Esophagus muscularis mucosa (tissue), 4 donors: ENCODE data around the gene COX17. TPM values are rescaled to one million over a fixed set of nuclear protein-coding genes. Genes with fewer than 3 reads are reported as not detected.

Experiments
- DNase-seq: peaks from one replicate; pipeline ENCODE4 v3.0.0-alpha.2; 2017; ENCODE audit errors: extremely low spot score
- H3K27ac ChIP-seq, 4 donors: fragments of 200-600 bp; sonication (generic); replicated peaks in 1 of 4; 1 replicate in 3 of 4; 2 replicates in 1 of 4; pipeline ENCODE4 v1.5.1; 2016 to 2019; ENCODE audit warnings: mild to moderate bottlenecking in 1 of 4
- H3K27me3 ChIP-seq, 4 donors: fragments of 200-600 bp; sonication (generic); one replicate each; pipeline versions ENCODE4 v1.5.1 to v1.6.0; 2016 to 2019
- H3K36me3 ChIP-seq, 4 donors: fragments of 200-600 bp; sonication (generic); one replicate each; pipeline ENCODE4 v1.5.1; 2016 to 2019
- H3K4me1 ChIP-seq, 4 donors: fragments of 200-600 bp; sonication (generic); one replicate each; pipeline ENCODE4 v1.5.1; 2016 to 2019
- H3K4me3 ChIP-seq, 4 donors: fragments of 200-600 bp; sonication (generic); 1 replicate in 2 of 4; 2 replicates in 2 of 4; pipeline ENCODE4 v1.5.1; 2016 to 2019; ENCODE audit warnings: mild to moderate bottlenecking in 4 of 4, moderate library complexity in 1 of 4
- H3K9me3 ChIP-seq, 4 donors: fragments of 200-600 bp; sonication (generic); 1 replicate in 3 of 4; 2 replicates in 1 of 4; pipeline ENCODE4 v1.5.1; 2016 to 2019
- EP300 ChIP-seq: sonication (generic); formaldehyde crosslinking; IDR thresholded peaks from one replicate; pipeline ENCODE4 v1.6.1; 2017; ENCODE audit warnings: antibody characterized with exemption
- POLR2A ChIP-seq: fragments of 450-650 bp; IDR thresholded peaks from one replicate; pipeline ENCODE4 v1.6.1; 2017; ENCODE audit warnings: antibody characterized with exemption, moderate library complexity, mild to moderate bottlenecking, low read depth
- POLR2AphosphoS5 ChIP-seq, 2 donors: sonication (generic); formaldehyde crosslinking; IDR thresholded peaks; one replicate each; pipeline ENCODE4 v1.6.1; 2017; ENCODE audit warnings: antibody characterized with exemption in 2 of 2
- WGBS: methylation state at CpG from one replicate; pipeline ENCODE4 v1.1.5; 2018; 5-methylcytosine and 5-hydroxymethylcytosine counted together
- intact Hi-C: fragments of 100-400 bp; cut with DNase I; formaldehyde crosslinking; loops from one replicate; pipeline ENCODE4 v1.15.1; 2023
- total RNA-seq, 4 donors: library from RNA; depleted of rRNA; stranded (reverse); fragments of >200 nt; gene quantifications; one replicate each; pipeline versions ENCODE4 v1.1.0 to v1.2.1, GENCODE V29; 2016
- TF ChIP-seq, protein P1 (sequence below), 3 experiments: fragments of 200-600 bp in 2 of 3; fragments of 450-650 bp in 1 of 3; sonication (generic) in 2 of 3; IDR thresholded peaks; one replicate each; pipeline ENCODE4 v1.5.1; 2017 to 2019; ENCODE audit warnings: antibody characterized with exemption in 3 of 3, mild to moderate bottlenecking in 2 of 3, moderate library complexity in 1 of 3

Gene COX17
- total RNA-seq, 4 donors from 2014 or later: 36.3 to 76.4 (median 61.6) TPM

DNA sequence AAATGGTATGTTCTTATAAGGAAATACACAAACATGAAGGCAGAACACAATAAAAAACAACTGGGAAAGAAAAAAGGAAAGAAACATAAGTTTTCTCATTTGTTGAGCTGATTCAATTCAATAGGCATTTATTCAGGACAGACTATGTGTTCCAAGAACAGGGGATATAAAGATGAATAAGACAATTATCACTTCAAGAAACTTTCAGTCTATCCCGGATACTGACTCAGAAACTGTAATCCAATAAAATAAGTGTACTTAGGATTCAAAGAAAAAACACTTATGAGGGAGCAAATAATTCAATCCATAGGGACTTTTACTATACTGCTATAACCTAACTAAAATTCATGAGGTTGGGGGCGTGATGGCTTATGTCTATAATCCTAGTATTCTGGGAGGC lies 13.3 kb downstream of the COX17 start:
- no peak for DNase-seq
- Histone ChIP-seq H3K9me3 (no peaks in the 10 kb centered on the region), H3K27me3 (no peaks in the 10 kb centered on the region), H3K4me1 (peaks cover 32 to 64% (median 54%) of the 10 kb centered on the region in 4 donors), H3K4me3 (no peak overlapping the region), H3K27ac (peak overlapping the region in 3 of 4 donors; percentile 23 to 78 (median 77)), H3K36me3 (peaks cover 0 to 20% (median 8%) of the 10 kb centered on the region in 4 donors)
- no peak for TF ChIP-seq POLR2AphosphoS5 (IDR thresholded peaks at IDR 0.05)
- 68% methylated on average over 2 of the region's 2 CpGs for WGBS
- intact Hi-C loops: no loop called here

DNA sequence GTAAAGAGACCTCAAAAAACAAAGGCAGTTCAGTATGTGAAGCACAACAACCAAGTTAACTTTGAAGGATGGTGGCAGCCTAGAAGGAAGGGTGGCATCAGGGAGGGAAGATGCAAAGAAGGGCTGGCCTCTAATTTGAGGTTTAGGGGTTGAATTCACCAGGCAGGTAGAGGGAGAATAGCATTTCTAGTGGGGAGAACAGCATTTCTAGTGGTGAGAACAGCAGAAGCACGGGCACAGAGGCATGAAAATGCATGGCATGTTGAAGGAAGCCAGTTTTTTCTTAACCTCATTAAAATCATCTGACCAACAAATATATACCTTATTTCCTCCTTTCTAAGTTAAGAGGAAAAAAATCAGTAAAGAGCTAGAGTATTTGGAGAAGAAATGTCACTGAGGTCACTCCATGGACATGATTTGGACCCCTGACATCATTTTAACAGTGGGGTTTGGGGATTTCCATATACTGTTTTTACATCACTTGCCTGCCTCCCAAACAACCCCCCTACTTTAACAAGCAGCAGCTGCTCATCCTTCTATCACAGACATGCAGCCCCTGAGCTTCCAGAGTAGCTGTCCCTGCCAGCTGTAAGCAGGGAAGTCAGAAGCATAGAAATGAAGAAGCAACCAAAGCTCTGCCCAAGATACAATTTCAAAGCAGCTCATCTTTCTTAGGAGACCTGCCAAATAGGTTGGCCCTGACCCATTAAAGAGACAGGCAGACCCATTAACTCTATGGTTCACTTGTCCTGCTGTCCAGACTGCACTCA lies 14.4 kb downstream of the COX17 start:
- Histone ChIP-seq H3K36me3 (peaks cover 0 to 20% (median 2%) of the 10 kb centered on the region in 4 donors), H3K9me3 (no peaks in the 10 kb centered on the region), H3K4me1 (peaks cover 32 to 67% (median 59%) of the 10 kb centered on the region in 4 donors), H3K27me3 (no peaks in the 10 kb centered on the region), H3K27ac (peak overlapping the region; percentile 48 to 82 (median 78)), H3K4me3 (peak overlapping the region in 1 of 4 donors; percentile 2)
- intact Hi-C loops: no loop called here
- 36% methylated on average over 1 of the region's 1 CpG for WGBS
- no peak for DNase-seq
- TF ChIP-seq, protein P1, sequence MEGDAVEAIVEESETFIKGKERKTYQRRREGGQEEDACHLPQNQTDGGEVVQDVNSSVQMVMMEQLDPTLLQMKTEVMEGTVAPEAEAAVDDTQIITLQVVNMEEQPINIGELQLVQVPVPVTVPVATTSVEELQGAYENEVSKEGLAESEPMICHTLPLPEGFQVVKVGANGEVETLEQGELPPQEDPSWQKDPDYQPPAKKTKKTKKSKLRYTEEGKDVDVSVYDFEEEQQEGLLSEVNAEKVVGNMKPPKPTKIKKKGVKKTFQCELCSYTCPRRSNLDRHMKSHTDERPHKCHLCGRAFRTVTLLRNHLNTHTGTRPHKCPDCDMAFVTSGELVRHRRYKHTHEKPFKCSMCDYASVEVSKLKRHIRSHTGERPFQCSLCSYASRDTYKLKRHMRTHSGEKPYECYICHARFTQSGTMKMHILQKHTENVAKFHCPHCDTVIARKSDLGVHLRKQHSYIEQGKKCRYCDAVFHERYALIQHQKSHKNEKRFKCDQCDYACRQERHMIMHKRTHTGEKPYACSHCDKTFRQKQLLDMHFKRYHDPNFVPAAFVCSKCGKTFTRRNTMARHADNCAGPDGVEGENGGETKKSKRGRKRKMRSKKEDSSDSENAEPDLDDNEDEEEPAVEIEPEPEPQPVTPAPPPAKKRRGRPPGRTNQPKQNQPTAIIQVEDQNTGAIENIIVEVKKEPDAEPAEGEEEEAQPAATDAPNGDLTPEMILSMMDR (IDR thresholded peaks at IDR 0.05): peak; percentile 7 to 41 (median 24)
- TF ChIP-seq POLR2AphosphoS5 (IDR thresholded peaks at IDR 0.05): peak in 1 of 2 donors; percentile 39
- TF ChIP-seq EP300: no peak

DNA sequence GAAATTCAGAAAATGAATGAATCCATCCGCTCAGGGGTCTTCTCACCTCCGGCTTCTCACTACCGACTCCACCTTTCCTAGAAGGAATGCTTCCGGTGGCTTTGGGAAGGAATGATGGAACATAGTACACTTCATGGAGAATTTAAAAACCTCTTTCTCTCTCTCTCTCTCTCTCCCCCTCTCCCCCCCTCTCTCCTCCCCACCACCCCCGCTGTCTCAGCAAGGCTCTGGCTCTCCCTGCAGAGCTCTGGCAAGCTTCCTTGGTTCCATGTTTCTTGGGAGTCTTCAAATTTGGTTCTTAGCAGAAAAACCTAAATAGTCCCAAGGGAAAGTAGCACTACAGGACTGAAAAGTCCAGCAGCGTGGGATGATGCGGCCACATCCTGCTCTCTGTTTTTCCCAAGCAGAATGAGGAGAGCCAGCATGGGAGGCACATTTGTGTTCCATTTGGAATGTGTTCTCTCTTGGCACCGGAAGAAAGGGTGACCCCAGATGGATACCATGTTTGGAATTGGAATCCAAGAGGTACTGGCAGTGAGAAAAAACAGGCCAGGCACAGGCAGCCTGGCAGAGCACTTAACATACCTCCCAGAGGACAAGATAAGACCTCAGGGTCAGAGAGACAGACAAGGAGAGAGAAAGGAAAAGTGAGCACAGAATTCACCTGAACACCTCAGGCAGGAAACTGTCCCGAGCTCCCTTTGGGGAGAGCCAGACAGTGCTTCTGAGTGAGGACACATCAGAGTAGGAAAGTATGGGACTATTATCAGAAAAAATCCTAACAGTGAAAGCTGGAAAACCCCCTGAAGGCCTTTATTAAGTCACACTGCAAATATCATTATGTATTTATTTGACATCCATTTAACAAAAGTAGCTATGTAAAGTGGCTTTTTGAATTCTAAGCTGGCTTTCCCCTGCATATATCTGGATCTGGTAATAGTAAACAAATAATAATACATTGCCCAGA lies 16.4 kb downstream of the COX17 start, which contains the start of gene POPDC2:
POPDC2 (minus strand) TSS at position 116 of the 967 bp plus-strand sequence. CDS start 166 bp downstream, outside the sequence.
- TF ChIP-seq EP300 (no peak), POLR2AphosphoS5 (IDR thresholded peaks at IDR 0.05) (peak; percentile 59 to 86)
- peak within 1 kb of the TSS; percentile 77 to 82 (median 78) for H3K27ac ChIP-seq
- no peaks in the 10 kb centered on the region for H3K27me3 ChIP-seq
- no peaks in the 10 kb centered on the region for H3K9me3 ChIP-seq
- peaks cover 0 to 26% (median 4%) of the 10 kb centered on the region in 4 donors for H3K36me3 ChIP-seq
- no peak for DNase-seq
- intact Hi-C loops: no loop called here
- WGBS: 33% methylated on average over 9 of the region's 9 CpGs
- H3K4me3 ChIP-seq: peak within 1 kb of the TSS; percentile 46 to 60 (median 55)
- H3K4me1 ChIP-seq: peaks cover 32 to 82% (median 70%) of the 10 kb centered on the region in 4 donors

DNA sequence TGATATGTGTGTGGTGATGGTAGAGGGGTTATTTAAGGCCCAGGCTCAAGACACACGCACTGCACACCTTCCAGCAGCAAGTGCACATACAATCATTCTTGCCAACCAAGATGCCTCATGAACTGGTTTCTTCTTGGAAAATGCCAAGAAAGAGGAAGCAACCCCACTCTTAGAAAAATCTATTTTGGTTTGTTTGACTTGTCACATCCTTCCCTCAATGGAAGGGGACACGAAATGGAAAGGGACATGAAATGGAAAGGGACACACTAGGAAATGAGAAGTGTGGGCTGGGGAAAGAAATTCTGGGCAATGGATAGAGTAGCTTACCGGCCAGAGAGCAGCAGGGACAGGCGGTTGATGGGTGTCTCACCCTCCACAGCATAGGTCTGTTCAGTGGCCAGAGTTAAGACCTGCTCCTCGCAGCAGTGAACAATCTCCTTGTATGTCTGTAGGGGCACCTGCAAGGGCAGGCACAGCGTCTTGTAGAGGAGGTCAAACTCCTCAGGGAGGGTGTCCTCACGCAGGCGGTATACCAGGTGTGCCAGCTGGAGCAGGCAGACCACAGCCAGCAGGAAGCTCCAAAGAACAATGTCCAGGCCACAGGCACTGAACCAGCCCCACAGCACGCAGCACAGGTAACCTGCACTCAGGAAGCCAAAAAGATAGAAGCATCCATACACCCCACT lies 17.5 kb downstream of the COX17 start:
- H3K4me3 ChIP-seq: peak overlapping the region; percentile 46 to 60 (median 55)
- H3K4me1 ChIP-seq: peaks cover 32 to 78% (median 65%) of the 10 kb centered on the region in 4 donors

DNA sequence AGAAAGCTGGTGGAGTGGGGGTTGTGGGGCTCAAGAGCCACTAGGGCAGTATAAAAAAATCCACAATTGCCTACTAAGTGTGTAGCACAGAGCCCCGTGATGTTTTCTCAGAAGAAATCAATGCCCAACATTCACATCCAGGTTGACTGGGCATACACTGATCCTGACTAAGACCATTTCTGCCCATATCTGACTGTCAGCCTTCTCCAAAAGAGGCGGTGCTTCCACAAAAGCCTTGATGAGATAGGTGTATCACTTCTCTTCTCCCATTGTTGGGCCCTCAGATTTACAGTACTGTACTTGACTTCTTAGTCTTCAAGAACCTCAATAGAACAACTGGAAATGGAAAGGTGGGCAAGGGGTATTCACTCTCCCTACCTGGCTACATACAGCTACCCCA lies 18.2 kb downstream of the COX17 start:
- H3K4me3 ChIP-seq: peak overlapping the region; percentile 46 to 60 (median 55)
- DNase-seq: no peak
- peaks cover 0 to 37% (median 9%) of the 10 kb centered on the region in 4 donors for H3K36me3 ChIP-seq
- H3K27me3 ChIP-seq: no peaks in the 10 kb centered on the region
- intact Hi-C loops: no loop called here
- no peaks in the 10 kb centered on the region for H3K9me3 ChIP-seq
- peaks cover 38 to 71% (median 59%) of the 10 kb centered on the region in 4 donors for H3K4me1 ChIP-seq
- peak overlapping the region in 3 of 4 donors; percentile 77 to 82 (median 78) for H3K27ac ChIP-seq
- WGBS: 78% methylated on average over 2 of the region's 2 CpGs
- TF ChIP-seq POLR2AphosphoS5 (IDR thresholded peaks at IDR 0.05) (no peak), POLR2A (no peak), EP300 (no peak)
- TF ChIP-seq, protein P1 (IDR thresholded peaks at IDR 0.05): no peak

More for the DNA sequence above, 17.5 kb downstream of the COX17 start:
- TF ChIP-seq, protein P1 (IDR thresholded peaks at IDR 0.05): no peak
- TF ChIP-seq POLR2A (no peak), EP300 (no peak), POLR2AphosphoS5 (IDR thresholded peaks at IDR 0.05) (no peak)
- Histone ChIP-seq H3K27me3 (no peaks in the 10 kb centered on the region), H3K9me3 (no peaks in the 10 kb centered on the region), H3K27ac (peak overlapping the region; percentile 77 to 82 (median 78)), H3K36me3 (peaks cover 0 to 30% (median 4%) of the 10 kb centered on the region in 4 donors)
- intact Hi-C loops: no loop called here
- DNase-seq: no peak
- 72% methylated on average over 9 of the region's 9 CpGs for WGBS
